HG02870 (cell line): Measurements from ENCODE around the gene MTG1.

ENCODE experiments used
- ATAC-seq: cut with Tn5 transposase; IDR thresholded peaks from one replicate; pipeline ENCODE4 v1.9.1; 2021; ENCODE audit warnings: mild to moderate bottlenecking, moderate library complexity; ENCODE audit not compliant: unreplicated experiment

The MTG1 gene

DNA sequence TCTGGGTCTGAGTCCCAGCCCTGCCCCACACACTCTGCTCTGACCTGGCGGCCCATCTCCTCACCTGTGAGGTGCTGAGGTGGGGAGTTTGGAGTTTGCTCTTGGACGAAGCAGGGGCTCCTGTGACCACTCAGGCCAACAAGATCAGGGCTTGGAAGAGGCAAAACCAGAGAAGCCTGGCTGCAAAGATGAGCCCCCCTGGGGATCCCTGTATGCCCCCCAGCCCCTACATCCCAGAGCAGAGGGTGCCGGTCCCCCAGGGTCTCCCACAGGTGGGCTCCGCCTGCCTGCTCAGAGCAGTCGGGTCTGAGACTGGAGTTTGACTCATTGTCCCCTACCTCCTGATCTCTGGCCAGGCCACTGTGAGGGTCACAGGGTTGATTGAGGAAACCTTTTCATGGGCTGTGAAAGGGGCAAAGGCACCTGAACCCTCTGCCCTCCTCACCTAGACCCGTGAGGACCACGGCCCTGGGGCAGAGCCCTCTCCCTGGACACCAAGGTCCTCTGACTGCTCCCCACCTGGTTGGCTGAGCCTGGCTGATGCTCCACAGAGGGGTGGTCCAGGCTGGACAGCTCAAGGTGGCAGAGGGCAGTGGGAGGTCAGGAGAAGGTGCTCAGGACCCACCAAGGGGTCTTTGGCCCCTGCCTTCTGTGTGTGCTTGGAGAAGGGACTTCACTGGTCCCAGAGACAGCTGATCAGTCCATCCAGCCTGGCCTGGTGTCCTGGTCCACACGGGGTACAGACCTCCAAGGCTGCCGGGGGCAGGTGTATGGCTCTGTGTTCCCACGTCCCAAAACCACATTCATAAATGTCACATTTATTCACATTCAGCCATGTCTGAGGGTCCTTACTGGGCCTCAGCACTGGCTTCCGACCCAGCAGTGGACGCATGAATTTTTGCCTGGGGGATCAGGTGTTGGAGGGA is 50.6 kb downstream of the MTG1 start:
- no peak for ATAC-seq

DNA sequence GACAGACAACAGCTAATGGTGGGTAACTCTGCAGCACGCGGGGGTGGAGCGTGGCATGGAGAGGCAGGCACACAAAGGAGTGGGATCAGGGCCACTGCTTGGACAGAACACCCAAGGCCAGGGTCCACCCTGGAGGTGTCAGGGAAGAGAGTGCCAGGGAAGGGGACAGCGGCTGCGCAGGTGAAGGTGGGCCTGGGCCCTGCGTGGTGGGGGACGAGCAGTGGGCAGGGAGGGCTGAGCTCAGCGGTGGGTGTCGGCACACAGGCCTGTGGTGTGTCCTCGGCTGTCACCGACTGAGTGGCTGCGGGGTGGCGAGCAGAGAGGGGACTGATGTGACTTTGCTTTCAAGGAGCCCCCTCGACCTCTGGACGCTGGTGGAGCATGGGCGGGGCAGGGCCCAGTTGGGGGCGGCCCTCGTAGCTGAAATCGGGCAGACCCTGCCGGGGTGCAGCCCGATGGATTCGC is 51.3 kb downstream of the MTG1 start:
- no peak for ATAC-seq

DNA sequence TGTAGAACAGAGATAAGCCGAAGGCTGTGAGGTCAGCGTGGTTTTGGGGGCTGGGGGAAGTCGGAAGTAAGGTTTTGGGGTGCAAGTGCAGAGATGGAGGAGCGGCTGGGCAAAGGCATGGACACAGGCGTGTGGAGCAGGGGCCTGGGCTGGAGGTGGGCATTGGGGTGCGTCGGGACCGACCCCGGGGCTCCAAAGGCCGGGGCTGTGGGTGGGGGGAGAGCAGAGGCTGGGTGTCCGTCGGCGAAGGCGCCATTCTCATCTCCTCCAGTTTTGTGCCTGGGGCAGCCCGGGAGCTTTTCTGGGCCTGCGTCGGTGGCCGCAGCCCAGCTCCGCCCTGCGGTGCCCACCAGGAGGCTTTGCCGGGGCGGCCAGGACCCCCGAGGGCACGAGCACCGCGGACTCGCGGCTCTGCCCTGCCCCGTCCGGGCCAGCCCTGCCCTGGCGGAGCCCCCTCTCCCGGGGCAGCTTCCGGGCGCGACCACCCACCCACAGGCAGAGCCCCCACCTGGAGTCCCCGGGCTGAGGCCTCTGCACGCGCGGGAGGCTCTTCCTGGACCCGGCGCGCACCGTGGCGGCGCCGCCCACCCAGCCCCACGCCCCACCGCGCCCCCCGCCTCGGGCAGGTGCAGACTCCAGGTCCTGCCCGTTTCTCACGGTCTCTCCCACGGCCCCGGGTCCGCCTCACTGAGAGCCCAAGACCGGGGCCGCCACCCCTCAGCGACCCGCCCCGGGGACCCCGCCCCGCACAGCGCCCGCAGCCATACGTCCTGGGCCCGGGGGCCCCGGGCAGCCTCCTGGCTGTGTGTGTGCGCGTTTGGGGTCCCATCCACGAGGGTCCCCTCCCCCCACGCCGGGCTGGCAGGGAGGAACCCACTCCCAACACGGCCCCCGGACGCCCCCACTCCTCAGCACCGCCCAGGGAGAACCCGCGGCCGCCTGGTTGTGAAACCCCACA is 52.1 kb downstream of the MTG1 start:
- ATAC-seq: no peak

DNA sequence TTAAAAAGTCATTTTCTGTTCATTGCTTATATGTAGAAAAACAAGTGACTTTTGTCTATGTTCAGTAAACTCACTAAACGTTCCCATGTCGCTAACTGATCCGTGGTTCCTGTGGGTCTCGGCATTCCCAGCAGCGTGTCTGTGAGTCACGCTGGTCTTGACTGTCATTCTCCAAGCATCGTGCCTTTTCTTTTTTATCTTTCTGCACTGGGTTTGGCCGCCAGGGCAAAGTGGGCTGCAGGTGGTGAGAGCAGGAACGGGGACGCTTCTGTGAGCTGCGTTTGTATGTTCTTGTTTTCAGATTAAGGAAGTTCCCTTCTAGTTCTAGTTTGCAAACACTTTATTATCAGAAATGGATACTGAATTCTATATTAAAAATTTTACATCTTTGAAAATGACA is 53.0 kb downstream of the MTG1 start:
- no peak for ATAC-seq

DNA sequence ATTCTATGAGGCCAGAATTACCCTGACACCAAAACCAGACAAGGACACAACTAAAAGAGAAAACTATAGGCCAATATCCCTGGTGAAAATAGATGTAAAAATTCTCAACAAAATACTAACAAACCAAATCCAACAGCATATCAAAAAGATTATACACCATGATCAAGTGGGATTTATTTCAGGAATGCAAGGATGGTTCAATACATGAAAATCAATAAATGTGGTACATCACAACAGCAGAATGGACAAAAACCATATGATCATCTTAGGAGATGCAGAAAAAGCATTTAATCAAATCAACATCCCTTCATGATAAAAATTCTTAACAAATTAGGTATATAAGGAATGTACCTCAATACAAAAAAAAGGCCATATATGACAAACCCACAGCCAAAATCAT is 54.2 kb downstream of the MTG1 start:
- no peak for ATAC-seq

DNA sequence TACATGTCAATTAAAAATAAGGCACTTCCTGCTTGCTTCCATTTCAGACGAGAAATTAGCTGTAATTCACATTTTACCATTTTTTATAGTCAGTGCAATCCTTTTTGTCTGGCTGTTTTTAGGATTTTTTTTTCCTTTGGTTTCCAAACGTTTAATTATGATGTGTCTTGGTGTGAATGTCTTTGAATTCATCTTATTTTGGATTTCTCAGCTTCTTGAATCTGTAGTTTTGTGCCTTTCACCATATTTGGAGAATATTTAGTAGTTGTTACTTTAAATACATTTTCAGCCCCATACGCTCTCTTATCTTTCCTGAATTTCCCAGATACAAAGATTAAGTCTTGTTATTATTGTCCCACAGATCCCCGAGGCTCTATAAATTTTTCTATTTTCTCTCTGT is 57.4 kb downstream of the MTG1 start:
- no peak for ATAC-seq

DNA sequence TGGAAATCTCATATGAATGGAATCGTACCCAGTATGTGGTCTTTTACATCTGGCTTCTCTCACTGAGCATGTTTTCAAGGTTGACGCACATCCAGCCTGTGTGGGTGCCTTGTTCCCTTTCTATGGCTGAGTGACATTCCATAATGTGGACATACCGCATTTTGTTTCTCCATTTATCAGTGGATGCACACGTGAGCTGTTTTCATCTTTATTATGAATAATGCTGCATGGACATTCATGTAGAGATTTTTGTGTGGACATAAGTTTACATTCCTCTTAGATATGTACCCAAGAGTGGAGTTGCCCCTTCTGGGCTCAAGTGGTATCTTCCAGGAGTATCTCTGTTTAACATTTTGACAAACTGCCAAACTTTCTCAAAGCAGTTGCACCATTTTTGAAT is 58.5 kb downstream of the MTG1 start:
- no peak for ATAC-seq

DNA sequence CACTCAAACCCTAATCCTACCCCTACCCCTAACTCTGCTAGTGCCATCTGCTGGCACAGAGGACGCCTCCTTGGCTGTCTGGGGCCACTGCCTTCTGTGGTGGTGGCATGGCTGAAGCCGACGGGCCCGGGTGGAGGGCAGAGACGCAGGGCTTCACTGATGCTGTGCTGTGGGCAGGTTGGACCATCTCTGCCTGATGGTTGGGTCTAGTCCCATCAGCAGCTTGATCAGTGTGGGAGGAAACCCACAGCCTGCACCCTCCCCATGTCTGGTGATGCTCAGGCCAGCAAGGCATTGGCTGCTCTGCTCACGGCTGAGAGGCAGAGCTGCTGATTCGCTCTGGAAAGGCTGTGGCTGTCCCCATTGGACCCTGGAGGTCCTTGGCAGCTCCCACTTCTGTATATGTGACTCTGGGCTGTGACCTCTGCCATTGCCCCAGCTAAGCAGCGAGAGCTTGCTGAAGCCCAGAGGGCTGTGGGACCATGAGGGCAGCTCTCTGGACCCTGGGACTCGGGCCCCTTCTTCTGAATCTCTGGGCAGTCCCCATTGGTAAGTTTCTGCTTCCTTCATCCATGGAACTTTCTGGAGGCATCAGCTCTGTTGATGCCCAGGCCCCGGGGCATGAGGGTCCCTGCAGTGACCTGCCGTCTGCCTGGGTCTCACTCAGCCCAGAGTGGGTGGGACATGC is 59.7 kb downstream of the MTG1 start, which contains the start of gene SCART1:
Gene SCART1, plus strand, starts transcription at position 430 of the 688 bp plus-strand sequence. Its CDS starts 53 bp downstream, at position 483.
- no peak for ATAC-seq

DNA sequence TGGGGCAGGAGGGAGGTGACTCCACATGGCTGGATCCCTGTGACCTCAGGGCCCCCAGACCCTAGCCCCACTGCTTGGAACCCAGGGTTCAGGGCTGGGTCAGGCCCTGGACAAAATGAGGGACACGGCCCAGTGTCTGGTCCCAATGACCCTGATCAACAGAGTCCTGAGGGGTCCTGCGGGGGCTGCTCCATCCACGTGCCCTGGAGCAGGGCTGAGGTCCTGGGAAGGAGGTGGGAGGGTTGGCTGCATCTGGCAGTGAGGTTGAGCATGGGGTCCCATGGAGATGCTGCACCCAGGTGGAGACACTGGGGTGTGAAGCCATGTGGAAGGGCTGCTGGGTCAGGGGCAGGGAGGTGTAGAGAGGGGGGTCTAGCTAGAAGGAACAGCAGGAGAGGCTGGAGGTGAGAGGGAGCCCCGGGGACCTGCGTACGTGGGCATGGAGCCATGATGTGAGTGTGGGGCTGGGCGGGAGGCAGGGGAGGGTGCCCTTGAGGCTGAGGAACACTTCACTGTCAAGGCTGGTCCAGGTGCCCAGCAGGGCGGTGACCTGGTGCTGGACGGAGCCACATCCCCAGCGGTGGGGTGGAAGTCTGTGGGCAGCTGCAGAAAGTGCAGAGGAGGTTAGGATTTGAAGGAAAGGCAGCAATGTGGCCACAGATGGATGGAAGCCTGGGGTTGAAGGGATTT is 60.4 kb downstream of the MTG1 start:
- ATAC-seq: no peak

DNA sequence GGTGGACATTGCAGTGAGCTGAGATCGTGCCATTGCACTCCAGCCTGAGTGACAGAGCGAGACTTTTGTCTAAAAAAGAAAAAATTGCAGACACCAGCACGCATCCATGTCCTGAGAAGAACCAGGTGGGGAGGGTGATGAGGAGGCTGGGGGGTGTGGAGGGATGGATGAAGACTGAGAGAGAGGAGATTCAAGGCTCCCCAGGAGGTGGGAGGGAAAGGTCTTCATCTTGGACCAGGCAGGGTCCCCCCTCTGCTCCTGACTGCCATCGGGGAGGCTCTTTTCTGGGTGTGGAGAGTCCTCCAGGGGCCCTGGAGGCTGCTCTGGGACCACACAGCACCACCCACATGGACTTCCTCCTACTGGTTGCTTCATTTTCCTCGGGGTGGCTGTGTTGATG is 61.2 kb downstream of the MTG1 start:
- no peak for ATAC-seq

DNA sequence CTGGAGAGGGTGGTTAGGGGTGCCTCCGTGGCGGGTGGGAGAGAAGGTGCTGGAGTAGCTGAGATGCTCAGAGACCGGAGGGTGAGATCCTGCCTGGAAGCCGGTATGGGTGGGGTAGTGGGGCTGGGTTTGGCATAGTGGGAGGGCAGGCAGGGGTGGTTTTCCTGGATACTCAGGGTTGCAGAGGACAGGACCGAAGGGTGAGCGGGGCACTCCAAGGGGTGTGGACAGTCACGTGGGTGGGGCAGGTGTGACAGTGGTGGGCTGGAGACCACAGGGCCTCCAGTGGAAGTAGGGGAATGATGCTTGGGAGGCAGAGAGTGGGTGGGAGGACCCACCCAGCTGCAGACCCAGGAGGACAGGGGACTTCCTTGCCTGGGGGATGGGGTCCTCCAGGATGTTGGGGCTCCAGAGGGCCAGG is 61.7 kb downstream of the MTG1 start:
- ATAC-seq: no peak

DNA sequence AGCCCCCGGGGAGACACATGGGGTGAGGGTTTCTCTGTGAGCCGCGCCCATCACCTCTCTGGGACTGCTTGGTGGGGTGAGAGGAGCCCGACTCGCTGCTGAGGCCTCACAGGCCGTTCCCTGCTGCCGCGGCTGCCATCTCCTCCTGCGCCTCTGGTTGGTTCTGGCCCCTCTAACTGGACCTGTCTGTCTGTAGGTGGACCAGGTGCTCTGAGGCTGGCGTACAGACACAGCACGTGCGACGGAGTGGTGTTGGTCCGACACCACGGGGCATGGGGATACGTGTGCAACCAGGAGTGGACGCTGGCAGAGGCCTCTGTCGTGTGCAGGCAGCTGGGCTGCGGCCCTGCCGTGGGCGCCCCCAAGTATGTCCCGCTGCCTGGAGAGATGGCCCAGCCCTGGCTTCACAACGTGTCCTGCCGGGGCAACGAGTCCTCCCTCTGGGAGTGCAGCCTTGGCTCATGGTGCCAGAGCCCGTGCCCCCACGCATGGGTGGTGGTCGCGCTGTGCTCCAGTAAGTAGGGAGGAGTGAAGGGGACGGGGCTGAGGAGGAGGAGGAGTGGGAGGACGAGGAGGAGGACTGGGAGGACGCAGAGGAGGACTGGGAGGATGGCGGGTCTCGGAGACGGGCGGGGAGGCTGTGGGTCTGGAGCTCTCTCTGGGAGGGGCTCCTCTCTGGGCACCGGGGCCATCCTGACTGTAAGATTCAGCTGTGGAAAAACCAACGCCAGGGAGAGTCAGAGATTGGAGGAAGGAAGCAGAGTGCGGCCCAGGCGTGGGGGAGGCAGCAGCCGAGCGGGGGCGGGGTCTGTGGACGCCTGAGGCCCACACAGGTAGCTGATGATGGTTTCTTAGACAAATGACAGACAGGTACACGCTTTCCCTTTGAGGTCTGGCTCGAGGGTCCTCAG is 62.3 kb downstream of the MTG1 start:
- ATAC-seq: no peak

DNA sequence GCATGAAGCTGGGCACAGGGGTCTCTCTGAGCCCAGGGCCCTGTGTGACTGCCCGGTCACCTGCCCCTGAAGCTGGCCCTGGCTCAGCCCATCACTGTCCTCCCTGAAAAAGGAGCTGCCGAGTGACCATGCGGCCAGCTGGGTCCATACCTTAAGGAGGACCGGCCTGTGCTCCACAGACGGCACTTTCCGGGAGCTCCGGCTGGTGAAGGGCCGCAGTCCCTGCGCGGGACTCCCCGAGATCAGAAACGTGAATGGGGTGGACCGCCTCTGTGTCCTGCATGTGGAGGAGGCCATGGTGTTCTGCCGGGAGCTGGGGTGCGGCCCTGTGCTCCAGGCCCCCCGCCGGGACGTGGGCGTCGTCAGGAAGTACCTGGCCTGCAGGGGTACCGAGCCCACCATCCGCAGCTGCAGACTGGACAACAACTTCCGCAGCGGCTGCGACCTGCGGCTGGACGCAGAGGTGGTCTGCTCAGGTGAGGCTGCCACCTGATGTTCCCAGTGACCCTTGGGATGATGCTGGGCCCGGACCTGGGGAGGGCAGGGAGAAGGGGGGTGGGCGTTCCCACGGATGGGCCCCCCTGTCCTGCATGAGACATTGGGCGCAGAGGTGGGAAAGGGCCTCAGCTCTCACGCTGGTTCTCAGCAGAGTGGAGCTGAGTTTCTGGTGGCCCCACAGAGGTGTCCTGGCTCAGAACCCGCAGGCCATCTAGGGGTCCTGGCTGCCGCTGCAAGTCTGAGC is 63.3 kb downstream of the MTG1 start:
- ATAC-seq: no peak

DNA sequence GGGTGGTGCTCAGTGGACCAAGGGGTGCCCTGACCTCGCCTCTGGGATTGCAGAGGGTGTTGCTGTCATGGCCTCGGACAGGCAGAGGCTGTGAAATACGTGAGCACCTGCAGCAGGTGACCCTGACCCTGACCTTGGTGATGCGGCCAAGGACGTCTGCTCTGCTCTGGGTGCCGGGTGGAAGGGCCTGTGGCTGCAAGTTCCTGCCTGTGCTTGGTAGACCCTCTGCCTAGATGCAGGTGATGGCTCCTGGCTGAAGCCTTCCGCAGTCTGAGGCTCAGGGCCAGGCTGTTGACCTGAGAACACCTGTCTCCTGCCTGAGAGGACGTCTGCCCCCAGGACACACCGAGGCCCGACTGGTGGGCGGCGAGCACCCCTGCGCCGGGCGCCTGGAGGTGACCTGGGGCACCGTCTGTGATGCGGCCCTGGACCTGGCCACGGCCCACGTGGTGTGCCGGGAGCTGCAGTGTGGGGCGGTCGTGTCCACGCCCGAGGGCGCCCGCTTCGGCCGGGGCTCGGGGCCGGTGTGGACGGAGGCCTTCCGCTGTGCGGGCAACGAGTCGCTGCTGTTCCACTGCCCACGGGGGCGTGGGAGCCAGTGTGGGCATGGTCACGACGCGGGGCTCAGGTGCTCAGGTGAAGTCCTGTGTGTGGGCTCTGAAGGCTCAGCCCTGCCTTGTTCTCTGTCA is 64.2 kb downstream of the MTG1 start:
- no peak for ATAC-seq

DNA sequence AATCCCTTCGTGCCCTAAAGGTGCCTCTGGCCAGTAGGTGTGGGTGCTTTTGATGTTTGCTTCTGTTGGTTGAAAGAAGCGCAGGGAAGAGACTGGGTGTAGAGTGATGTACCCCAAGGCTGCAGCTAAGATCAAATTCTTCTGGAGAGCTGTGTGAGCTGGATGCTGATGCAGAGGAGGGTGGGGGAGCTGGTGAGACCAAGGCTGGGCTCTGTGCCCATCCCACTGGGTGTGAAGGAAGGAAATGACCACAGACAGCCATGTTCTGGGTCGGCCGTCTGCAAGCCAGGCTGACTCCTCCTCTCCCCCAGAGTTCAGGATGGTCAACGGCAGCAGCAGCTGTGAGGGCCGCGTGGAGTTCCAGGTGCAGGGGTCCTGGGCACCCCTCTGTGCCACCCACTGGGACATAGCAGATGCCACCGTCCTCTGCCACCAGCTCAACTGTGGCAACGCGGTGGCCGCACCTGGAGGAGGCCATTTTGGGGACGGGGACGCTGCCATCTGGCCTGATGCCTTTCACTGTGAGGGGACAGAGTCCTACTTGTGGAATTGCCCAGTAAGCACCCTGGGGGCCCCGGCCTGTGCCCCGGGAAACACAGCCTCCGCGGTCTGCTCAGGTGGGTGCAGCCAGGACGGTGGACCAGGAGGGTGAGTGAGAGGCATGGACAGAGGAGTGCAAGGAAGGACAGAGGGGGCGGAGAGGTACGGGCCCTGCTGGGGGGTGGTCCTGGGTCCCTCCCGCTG is 64.9 kb downstream of the MTG1 start:
- ATAC-seq: no peak

DNA sequence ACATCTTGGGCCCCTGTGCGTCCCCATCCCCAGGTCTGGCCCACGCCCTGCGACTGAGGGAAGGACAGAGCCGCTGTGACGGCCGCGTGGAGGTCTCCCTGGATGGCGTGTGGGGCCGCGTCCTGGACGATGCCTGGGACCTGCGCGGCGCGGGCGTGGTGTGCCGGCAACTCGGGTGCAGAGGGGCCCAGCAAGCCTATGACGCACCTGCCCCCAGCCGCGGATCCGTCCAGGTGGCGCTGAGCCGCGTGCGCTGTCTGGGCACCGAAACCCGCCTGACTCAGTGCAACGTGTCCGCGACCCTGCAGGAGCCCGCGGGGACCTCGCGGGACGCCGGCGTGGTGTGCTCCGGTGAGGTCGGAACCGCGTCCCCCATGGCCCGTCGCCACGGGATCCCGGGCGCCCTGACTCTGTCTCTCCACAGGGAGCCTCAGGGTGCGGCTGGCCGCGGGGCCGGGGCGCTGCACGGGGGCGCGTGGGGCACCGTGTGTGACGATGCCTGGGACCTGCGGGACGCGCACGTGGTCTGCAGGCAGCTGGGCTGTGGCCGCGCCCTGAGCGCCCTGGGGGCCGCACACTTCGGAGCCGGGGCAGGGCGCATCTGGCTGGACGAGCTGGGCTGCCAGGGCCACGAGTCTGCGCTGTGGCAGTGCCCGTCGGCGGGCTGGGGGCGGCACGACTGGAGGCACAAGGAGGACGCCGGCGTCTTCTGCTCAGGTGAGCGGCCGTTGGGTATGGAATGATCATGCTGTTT is 65.7 kb downstream of the MTG1 start:
- ATAC-seq: no peak
